DLD1 (cell line): ENCODE results near the gene CDHR4.
"Not testable (repeated sequence)": the region's sequence is repeated elsewhere in the genome, so short reads cannot be mapped to it uniquely, and the experiment has no call there.

Experiments used
- in situ Hi-C: cut with HindIII; loops from 2 replicates; pipeline ENCODE4 v1.10.0; 2017; ENCODE audit warnings: low sequenced_read_pairs

Gene CDHR4

DNA sequence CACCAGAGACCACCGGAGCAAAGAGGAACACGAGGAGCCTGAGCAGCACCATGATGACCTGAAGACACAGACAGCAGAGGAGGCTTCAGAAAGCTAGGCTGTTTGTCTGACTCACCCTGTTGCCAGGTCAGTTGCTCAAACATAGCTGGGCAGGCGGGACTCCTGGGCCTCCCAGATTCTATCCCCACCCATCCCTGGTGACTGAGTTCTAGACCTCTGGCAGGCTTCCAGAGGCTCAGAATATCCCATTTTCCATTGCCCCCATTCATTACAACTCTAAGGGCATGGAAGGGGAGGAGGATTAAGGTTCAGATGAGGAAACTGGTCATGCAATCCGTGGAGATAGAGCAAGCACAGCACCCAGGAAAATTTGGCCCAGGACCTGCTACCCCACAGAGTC, at the start of gene CDHR4:
TSS of gene CDHR4 (minus strand) at position 113 of the 400 bp plus-strand sequence. CDS start at position 52, 61 bp downstream.
- in situ Hi-C loops = no loop called here

- in situ Hi-C loops = no loop called here
Measured at GRCh38 chr3:49845694-49846093, 46.0 kb upstream of the CDHR4 start.

DNA sequence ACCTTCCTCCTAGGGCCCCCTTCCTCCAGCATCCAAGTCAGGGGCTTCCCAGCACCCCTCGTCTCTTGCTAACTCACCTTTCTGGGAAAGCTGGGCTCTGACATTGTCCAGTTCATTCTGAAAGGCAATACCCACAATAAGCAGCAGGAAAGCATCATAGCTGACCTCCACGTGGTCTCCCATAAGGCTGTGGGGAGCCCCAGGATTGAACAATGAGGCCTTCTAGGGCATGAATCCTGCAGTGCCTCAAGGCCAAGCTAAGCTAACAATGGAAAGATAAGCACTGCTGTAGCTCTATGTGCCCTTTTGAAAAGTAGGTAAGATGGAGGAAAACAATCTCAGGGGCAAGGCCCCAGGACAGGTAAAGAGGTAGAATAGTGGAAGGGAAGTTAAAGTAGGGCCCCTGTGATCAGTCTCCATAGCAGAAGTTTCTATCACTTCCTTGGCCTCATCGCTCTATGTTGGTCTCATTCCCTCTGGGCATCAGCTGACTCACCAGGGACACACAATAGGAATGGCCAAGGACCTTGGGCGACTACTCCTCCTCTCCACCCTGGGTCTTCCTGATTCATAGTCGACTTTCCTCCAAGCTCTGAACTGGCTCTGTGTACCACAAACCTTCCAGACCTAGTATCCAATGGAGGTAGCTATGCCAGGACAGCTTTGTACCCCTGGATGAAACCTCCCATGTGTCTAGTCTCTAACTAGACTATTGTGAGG, 45.0 kb upstream of the CDHR4 start:
- in situ Hi-C loops = no loop called here

DNA sequence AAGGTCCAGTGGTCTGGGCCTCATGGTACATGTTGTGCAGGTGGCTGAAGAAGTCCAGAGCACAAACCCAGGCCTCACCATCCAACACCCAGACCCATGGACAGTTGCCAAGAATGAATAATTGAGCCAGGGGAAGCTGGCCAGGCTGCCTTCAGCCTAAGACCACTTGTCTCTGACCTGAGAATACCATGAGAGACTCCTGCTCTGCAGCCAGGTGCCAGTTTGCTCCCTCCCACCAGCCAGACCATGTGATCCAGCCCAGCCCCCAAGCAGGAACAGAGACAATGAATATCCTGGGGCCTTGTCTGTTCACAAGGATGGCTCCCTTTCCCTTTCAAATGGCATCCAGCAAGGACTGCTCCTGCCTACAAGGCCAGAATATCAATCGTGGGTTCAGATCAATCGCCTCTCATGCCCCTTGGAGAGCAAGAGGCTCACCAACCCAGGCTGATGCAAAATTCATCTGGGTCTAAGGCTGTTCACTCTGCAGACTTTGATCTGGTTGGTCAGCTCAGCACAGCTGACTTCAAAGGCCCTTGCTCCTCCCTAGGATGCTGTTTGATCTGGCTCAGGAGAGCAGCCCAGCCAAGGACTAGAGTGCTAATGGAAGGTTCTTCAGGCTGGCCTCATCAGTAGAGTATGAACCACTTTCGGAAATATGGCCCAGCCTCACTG, 43.3 kb upstream of the CDHR4 start:
- in situ Hi-C loops = no loop called here

- in situ Hi-C loops = no loop called here
Measured at GRCh38 chr3:49841806-49842205, 42.1 kb upstream of the CDHR4 start.

- in situ Hi-C loops = no loop called here
Measured at GRCh38 chr3:49841126-49841696, 41.5 kb upstream of the CDHR4 start.

DNA sequence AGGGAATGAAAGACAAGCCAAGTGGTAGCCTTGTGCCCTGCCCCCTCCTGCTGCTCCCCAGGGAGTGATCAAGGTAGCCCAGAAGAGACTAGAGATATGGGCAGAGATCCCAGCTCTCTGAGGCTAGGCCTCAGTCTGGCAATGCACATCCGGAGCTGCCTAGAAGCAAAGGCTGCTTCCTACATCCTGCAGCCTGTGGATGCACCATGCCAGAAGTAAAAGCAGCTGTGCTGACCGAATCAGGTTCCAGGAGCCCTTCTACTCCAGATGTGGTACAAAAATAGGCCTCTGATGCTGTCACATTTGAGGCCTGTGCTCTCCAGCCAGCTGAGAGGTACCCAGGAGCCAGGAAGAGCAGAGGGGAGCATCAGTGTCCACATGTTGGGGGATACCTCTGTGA, 40.7 kb upstream of the CDHR4 start:
- in situ Hi-C loops = no loop called here

DNA sequence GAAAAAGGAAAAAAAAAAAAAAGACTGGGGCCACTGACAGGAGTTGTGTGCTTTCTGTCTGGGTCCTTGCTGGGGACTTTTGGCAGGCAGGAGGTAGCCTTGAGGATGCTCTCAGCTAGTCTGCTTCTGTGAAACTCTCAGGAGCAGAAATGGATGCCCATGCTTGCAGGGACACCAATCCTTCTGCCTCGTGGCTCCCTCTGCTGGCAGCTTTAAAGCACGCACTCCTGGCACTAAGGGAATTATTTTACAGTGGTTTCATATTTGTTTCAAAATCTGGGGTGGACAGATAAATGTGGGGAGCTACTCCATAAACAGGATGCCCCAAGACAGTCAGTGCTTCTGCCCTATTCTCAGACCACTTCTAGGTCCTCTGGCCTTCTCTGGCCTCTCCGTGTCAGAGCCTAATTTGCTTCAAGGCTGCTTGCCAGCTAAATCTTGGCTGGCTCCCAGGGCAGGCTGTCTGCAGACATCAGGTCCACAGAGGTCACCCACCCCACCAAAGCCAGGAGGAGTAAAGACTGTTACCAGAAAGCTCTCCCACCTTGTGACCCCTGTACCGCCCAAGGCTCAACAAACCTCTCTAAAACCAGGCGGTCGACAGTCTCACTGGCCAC, 39.6 kb upstream of the CDHR4 start:
- in situ Hi-C loops = no loop called here

DNA sequence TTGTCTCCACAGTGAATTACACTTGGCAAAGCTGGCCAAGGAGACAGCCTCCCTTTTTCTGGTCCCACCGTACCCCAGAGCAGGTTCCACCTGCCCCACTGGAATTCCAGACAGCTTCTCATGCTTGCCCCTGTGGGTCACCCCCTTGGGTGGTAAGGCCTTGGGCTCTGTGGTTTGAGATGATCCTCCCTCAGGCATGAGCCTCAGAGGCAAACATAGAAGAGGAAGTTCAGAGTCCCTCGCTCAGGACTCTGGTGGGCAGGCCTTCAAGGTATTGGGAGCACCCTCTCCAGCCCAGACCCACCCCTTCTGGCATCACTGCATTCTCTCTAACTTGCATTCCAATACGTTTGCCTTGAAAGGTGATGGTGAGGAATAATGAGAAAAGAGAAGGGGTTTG, 31.7 kb upstream of the CDHR4 start:
- in situ Hi-C loops = no loop called here

DNA sequence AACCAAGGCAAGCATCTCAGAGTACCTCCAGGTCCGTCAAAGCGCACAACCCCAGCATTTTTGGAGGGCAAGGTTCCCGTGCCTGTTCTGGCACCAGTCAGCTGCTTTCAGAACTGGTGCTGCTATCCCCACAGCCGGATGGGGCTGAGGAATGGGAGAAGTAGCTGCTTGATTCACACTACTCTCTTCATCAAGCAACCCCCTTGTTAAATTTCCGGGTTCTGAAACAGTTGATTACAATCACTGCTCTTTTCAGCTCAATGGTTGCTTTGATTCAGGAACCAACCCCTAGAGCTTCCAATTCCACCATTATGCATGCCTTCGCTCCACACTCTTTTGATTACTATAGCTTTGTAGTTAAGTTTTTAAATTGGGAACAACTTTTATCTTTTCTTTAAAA, 26.3 kb upstream of the CDHR4 start:
- in situ Hi-C loops = no loop called here

DNA sequence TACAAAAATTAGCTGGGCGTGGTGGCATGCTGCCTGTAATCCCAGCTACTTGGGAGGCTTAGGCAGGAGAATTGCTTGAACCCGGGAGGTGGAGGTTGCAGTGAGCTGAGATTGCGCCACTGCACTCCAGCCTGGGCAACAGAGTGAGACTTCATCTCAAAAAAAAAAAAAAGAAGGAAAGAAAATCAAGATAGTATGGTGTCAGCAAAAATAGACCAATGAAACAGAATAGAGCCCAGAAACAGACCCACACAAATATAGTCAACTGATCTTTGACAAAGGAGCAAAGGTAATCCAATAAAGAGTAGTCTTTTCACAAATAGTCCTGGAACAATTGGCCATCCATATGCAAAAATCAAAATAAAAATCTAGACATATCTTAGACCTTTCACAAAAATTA, 23.5 kb upstream of the CDHR4 start:
- in situ Hi-C loops = not testable (repeated sequence)

DNA sequence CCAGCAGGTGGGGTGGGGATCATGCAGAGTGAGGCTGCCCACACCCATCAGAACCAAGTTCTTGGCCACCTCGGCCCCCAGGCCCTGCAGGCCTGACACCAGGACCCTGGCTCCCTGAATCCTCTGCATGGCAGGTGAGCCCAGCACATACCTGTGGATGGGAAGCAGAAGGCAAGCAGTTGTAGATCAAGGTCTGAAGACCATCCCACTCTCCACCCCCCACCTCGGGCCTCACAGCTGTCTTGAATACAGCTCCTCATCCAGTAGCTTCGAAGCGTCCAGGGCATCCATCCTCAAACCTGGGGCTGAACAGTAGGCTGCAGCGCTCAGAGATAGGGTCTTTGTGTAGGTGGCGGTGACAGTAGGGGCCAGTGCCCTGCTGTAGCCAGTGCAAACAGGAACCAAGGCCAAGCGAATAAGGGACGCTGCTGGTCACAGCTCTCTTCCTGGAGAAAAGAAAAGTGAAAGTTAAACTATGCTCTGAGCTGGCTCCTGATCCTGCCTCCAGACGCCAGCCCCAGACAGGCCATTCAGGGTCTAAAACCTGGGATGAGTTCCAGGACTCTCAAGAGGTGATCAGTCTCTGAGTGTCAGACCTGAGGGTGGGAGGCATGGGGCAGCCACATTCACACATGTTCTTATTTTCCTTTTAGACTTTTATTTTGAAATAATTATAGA, 14.0 kb upstream of the CDHR4 start, which contains the start of gene UBA7:
TSS of gene UBA7 (minus strand) at position 457 of the 678 bp plus-strand sequence. CDS start at position 291, 166 bp downstream.
- in situ Hi-C loops = no loop called here

- in situ Hi-C loops = no loop called here
Measured at GRCh38 chr3:49812916-49813496, 13.3 kb upstream of the CDHR4 start.

- in situ Hi-C loops = no loop called here
Measured at GRCh38 chr3:49807431-49808114, 7.9 kb upstream of the CDHR4 start.

DNA sequence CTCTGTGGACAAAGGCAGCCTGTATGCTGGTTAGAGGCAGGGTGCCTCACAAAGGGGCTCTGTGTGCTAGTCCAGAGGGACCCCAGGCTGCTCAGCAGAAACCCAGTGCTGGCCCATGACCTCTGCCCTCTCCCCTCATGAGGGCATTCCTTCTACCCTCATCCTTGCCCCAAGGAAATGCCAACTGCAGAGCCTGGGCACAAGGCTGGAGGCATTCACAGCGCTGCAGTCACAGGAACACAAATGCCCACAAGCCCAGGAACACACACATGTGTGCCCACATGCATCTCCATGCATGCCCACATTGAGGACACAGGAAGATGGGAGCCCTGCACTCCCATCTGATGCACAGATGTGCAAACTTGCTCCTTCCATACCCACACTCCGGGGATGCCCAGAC, 7.2 kb upstream of the CDHR4 start:
- in situ Hi-C loops = no loop called here

DNA sequence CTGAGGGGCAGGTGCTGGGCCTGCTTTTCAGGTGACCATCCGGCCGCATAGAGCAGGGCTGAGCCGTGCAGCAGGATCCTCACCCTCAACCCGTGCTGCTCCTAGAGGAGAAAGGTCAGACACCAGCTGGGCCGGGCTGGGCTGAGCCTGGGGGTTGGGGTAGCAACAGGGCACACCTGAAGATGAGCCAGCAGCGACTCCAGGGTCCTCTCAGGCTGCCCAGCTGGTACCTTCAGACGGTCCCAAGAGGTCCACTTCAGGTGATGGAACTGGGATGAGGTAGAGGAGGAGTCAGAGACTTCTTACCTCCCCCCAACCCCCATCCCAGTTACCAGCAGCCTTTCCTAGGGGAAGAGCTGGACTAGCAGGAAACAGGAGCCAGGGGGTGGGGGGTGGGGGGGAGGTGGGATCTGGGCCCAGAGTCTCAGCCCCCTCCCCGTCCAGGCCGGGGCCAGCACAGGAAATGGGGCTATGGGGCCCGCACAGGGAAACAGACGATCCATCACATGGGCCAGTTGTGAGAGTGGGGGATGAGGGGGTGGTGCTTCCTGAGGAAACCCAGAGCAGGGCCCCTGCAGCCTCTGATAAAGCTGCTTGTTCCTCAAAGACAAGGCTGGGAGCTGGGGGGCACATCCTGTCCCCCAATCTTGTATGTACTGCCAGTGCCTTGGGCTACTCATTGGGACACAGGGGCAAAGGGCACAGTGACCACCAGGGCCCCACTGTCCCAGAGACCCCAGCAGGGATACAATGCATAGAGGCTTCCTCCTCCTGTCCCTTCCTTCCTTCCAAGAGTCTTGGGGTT, 6.4 kb upstream of the CDHR4 start:
- in situ Hi-C loops = no loop called here

- in situ Hi-C loops = no loop called here
Measured at GRCh38 chr3:49805367-49805782, 5.7 kb upstream of the CDHR4 start.

GRCh38 chr3:49804141-49805041, 4.7 kb upstream of the CDHR4 start:
- in situ Hi-C loops = no loop called here
